Osteoblast (primary cell): Measurements from ENCODE around the gene S100Z. TPM values are rescaled to one million over a fixed set of nuclear protein-coding genes. Genes with fewer than 3 reads are reported as not detected.
"Not testable (repeated sequence)": the region's sequence is repeated elsewhere in the genome, so short reads cannot be mapped to it uniquely, and the experiment has no call there.

Experiments used
- DNase-seq: peaks from one replicate; pipeline ENCODE4 v3.0.0; 2011; ENCODE audit warnings: low spot score, mixed read lengths; ENCODE audit not compliant: insufficient read length; ENCODE audit errors: missing footprints
- H2AFZ ChIP-seq: 2 replicates; pipeline ENCODE4 v1.6.0; 2011; ENCODE audit warnings: mild to moderate bottlenecking, low read length
- H3K27ac ChIP-seq: 2 replicates; pipeline ENCODE4 v1.5.1; 2011; ENCODE audit warnings: mild to moderate bottlenecking, low read depth, low read length, moderate library complexity
- H3K27me3 ChIP-seq: 2 replicates; pipeline ENCODE4 v1.6.0; 2012; ENCODE audit warnings: mild to moderate bottlenecking, control low read depth, inconsistent platforms, low read length, moderate library complexity; ENCODE audit not compliant: insufficient read depth
- H3K36me3 ChIP-seq: 2 replicates; pipeline ENCODE4 v1.5.1; 2011; ENCODE audit warnings: mild to moderate bottlenecking, low read length, control low read depth, moderate library complexity; ENCODE audit not compliant: insufficient read depth
- H3K4me1 ChIP-seq: 2 replicates; pipeline ENCODE4 v1.5.1; 2011; ENCODE audit warnings: mild to moderate bottlenecking, low read length, control low read depth, moderate library complexity; ENCODE audit not compliant: insufficient read depth
- H3K4me2 ChIP-seq: 2 replicates; pipeline ENCODE4 v1.6.0; 2011; ENCODE audit warnings: mild to moderate bottlenecking, low read length; ENCODE audit not compliant: insufficient read depth
- H3K4me3 ChIP-seq: fragments of 200-600 bp; sonication (generic); 3 replicates; pipeline ENCODE4 v1.5.1; 2012; ENCODE audit warnings: mild to moderate bottlenecking, low read length, inconsistent platforms; ENCODE audit not compliant: insufficient read depth
- H3K79me2 ChIP-seq: 2 replicates; pipeline ENCODE4 v1.6.0; 2012; ENCODE audit warnings: mild to moderate bottlenecking, low read length, control low read depth, inconsistent platforms; ENCODE audit not compliant: insufficient read depth
- H3K9me3 ChIP-seq: 2 replicates; pipeline ENCODE4 v1.5.1; 2011; ENCODE audit warnings: low read depth, low read length, control low read depth
- H4K20me1 ChIP-seq: 2 replicates; pipeline ENCODE4 v1.6.0; 2012; ENCODE audit warnings: mild to moderate bottlenecking, low read length, control low read depth; ENCODE audit not compliant: insufficient read depth
- total RNA-seq: library from RNA; depleted of rRNA; stranded (reverse); fragments of >200 nt; gene quantifications from 2 replicates; pipeline ENCODE4 v1.2.3, GENCODE V29; 2012
- TF ChIP-seq, protein P1 (sequence below): IDR thresholded peaks from 2 replicates; pipeline ENCODE4 v1.5.1; 2011; ENCODE audit warnings: mild to moderate bottlenecking, low read depth, low read length, moderate library complexity; ENCODE audit errors: extremely low read depth

The S100Z gene
- total RNA-seq, 1 donor, result not detected

DNA sequence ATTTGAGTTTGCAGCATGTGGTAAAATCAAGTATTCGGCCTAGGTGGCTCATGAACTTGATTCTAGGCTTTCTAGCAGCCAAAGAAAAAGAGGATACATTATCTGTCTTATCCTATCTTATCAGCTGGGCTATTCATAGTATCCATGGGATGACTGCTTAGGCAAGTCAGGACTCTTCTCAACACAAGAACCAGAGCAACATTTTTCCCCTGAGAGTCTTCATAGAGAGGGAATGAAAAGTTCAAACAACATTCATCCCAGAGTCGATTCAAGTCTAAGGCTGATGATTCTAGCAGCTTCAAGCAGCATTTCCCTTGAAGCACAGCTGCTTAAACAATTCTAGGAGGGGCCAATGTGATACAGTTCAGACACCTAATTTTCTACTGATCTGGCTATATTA, 3.0 kb downstream of the S100Z start:
- no peak overlapping the region for H2AFZ ChIP-seq
- H3K36me3 ChIP-seq, result no peaks in the 10 kb centered on the region
- TF ChIP-seq, protein P1, sequence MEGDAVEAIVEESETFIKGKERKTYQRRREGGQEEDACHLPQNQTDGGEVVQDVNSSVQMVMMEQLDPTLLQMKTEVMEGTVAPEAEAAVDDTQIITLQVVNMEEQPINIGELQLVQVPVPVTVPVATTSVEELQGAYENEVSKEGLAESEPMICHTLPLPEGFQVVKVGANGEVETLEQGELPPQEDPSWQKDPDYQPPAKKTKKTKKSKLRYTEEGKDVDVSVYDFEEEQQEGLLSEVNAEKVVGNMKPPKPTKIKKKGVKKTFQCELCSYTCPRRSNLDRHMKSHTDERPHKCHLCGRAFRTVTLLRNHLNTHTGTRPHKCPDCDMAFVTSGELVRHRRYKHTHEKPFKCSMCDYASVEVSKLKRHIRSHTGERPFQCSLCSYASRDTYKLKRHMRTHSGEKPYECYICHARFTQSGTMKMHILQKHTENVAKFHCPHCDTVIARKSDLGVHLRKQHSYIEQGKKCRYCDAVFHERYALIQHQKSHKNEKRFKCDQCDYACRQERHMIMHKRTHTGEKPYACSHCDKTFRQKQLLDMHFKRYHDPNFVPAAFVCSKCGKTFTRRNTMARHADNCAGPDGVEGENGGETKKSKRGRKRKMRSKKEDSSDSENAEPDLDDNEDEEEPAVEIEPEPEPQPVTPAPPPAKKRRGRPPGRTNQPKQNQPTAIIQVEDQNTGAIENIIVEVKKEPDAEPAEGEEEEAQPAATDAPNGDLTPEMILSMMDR, result no peak
- H3K4me1 ChIP-seq, result peaks cover 3% of the 10 kb centered on the region
- no peaks in the 10 kb centered on the region for H3K79me2 ChIP-seq
- no peaks in the 10 kb centered on the region for H4K20me1 ChIP-seq
- no peaks in the 10 kb centered on the region for H3K27me3 ChIP-seq
- no peak overlapping the region for H3K27ac ChIP-seq
- no peak overlapping the region for H3K4me2 ChIP-seq
- no peak overlapping the region for H3K4me3 ChIP-seq
- no peaks in the 10 kb centered on the region for H3K9me3 ChIP-seq
- no peak for DNase-seq

DNA sequence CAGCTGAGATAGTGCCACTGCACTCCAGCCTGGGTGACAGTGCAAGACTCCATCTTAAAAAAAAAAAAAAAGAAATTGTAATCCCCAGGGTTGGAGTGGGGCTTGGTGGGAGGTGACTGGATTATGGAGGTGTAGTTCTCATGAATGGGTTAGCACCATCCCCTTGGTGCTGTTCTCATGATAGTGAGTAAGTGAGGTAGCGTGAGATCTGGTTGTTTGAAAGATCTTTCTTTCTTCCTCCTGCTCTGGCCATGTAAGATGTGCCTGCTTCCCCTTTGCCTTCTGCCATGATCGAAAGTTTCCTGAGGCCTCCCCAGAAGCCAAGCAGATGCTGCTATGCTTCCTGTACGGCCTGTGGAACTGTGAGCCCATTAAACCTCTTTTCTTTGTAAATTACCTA, 3.9 kb downstream of the S100Z start:
- not testable (repeated sequence) for H3K9me3 ChIP-seq, H3K79me2 ChIP-seq, H3K27ac ChIP-seq, DNase-seq, H3K4me3 ChIP-seq, H3K36me3 ChIP-seq, H4K20me1 ChIP-seq, H2AFZ ChIP-seq, H3K27me3 ChIP-seq, H3K4me2 ChIP-seq, H3K4me1 ChIP-seq

DNA sequence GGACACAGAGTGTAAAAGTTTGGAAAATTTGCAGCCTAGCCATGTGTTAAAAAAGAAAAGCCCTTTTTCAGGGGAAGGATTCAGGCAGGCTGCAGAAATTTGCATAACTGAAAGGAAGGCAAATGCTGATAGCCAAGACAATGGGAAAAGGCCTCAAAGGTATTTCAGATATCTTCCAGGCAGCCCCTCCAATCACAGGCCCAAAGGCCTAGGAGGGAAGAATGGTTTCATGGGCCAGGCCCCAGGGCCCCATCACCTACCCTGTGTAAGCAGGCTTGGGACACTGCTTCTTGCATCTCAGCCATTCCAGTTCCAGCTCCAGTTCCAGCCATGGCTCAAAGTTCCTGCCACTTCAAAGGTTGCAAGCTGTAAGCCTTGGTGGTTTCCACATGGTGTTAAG, 4.8 kb downstream of the S100Z start:
- H4K20me1 ChIP-seq, result no peaks in the 10 kb centered on the region
- H2AFZ ChIP-seq, result no peak overlapping the region
- H3K27me3 ChIP-seq, result no peaks in the 10 kb centered on the region
- no peaks in the 10 kb centered on the region for H3K9me3 ChIP-seq
- DNase-seq, result no peak
- TF ChIP-seq, protein P1, result no peak
- no peak overlapping the region for H3K4me3 ChIP-seq
- H3K27ac ChIP-seq, result no peak overlapping the region
- H3K36me3 ChIP-seq, result no peaks in the 10 kb centered on the region
- no peak overlapping the region for H3K4me2 ChIP-seq
- H3K4me1 ChIP-seq, result peaks cover 3% of the 10 kb centered on the region
- no peaks in the 10 kb centered on the region for H3K79me2 ChIP-seq

DNA sequence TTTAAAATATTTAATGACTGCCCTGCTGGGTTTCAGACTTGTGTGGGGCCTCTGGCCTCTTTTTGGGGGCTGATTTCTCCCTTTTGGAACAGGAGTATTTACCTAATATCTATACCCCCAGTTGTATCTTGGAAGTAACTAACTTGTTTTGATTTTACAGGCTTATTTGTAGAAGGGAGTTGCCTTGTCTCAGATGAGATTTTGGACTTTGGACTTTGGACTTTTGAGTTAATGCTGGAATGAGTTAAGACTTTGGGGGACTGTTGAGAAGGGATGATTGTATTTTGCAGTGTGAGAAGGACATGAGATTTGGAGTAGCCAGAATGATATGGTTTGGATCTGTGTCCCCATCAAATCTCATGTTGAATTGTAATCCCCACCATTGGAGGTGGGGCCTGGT, 5.7 kb downstream of the S100Z start:
- H3K36me3 ChIP-seq, H3K4me2 ChIP-seq, H3K79me2 ChIP-seq, H4K20me1 ChIP-seq, H2AFZ ChIP-seq, H3K27ac ChIP-seq, H3K4me3 ChIP-seq, H3K27me3 ChIP-seq, DNase-seq, H3K4me1 ChIP-seq, H3K9me3 ChIP-seq: not testable (repeated sequence)

DNA sequence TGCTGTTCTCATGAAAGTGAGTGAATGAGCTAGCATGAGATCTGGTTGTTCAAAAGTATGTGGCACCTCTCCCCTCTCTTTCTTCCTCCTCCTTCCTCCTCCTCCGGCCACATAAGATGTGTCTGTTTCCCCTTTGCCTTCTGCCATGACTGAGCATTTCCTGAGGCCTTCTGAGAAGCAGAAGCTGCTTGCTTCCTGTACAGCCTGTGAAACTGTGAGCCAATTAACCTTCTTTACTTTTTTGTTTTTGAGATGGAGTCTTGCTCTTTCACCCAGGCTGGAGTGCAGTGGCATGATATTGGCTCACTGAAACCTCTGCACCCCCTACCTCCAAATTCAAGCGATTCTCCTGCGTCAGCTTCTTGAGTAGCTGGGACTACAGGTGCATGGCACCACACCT, 6.1 kb downstream of the S100Z start:
- Histone ChIP-seq H3K27ac (no peak overlapping the region), H3K36me3 (no peaks in the 10 kb centered on the region), H2AFZ (no peak overlapping the region), H3K4me2 (no peak overlapping the region), H3K4me1 (no peaks in the 10 kb centered on the region), H4K20me1 (no peaks in the 10 kb centered on the region), H3K4me3 (no peak overlapping the region), H3K79me2 (no peaks in the 10 kb centered on the region), H3K27me3 (no peaks in the 10 kb centered on the region), H3K9me3 (no peaks in the 10 kb centered on the region)
- TF ChIP-seq, protein P1, result no peak
- DNase-seq, result no peak

DNA sequence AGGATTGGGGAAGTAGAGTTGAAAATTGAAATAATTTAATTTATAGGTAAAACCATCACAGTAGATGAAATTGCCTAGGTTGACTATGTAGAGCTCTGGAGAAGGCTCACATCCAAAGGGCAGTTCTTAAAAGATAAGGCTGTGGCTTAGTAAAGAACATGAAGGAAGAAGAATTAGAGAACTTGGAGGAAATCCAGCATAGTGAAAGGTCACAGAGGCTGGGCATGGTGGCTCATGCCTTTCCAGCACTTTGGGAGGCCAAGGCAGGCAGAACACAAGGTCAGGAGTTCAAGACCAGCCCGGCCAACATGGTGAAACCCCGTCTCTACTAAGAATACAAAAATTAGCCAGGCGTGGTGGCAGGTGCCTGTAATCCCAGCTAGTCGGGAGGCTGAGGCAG, 7.0 kb downstream of the S100Z start:
- not testable (repeated sequence) for H4K20me1 ChIP-seq, H3K36me3 ChIP-seq, H3K27ac ChIP-seq, H3K9me3 ChIP-seq, H3K27me3 ChIP-seq, H3K4me2 ChIP-seq, H3K4me3 ChIP-seq, DNase-seq, H2AFZ ChIP-seq, H3K79me2 ChIP-seq, H3K4me1 ChIP-seq
